DOHH2 (cell line): ENCODE results near the gene FOXN4.

Experiments used
- CTCF ChIP-seq: fragments of 200-600 bp; sonication (generic); IDR thresholded peaks from one replicate; pipeline ENCODE4 v1.5.1; 2014; ENCODE audit warnings: antibody characterized with exemption, mild to moderate bottlenecking, low read depth, low read length; ENCODE audit not compliant: poor library complexity, severe bottlenecking
- EZH2phosphoT487 ChIP-seq: fragments of 200-600 bp; sonication (generic); IDR thresholded peaks from 2 replicates; pipeline ENCODE4 v1.6.1; 2017; ENCODE audit warnings: borderline replicate concordance, mild to moderate bottlenecking, antibody characterized with exemption, low read length, moderate library complexity, mixed read lengths

DNA sequence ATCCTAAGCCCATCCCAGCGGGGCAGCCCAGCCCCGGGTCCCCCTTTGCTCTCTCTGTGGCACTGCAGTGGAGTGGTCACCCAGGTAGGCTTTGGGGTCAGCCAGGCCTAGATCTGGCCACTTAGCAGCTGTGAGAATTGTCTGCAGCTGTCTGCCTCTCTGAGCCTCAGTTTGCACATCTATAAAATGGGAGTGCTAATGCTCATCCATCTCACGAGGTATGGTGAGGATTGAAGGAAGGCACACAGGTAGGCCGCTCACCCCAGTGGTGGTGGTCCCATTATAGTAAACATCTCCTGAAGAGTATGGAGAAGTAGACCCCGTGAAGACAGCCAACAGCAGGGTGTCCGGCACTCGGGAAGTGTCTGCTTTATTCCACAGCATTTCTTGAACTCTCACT lies 9.2 kb downstream of the FOXN4 start:
- TF ChIP-seq CTCF, result no peak
- TF ChIP-seq EZH2phosphoT487, result no peak
